Karpas-422 (cell line): Measurements from ENCODE around the gene ELAVL1. TPM values are rescaled to one million over a fixed set of nuclear protein-coding genes. Genes with fewer than 3 reads are reported as not detected.
"Not testable (repeated sequence)": the region's sequence is repeated elsewhere in the genome, so short reads cannot be mapped to it uniquely, and the experiment has no call there.

Experiments
- DNase-seq: peaks from one replicate; pipeline ENCODE4 v3.0.0-alpha.2; 2015
- H2AFZ ChIP-seq: fragments of 200-600 bp; sonication (generic); 2 replicates; pipeline ENCODE4 v1.6.1; 2014; ENCODE audit warnings: antibody characterized with exemption, low read length, mixed read lengths
- H3K27ac ChIP-seq: fragments of 200-600 bp; sonication (generic); 2 replicates; pipeline ENCODE4 v1.5.1; 2014; ENCODE audit warnings: mild to moderate bottlenecking, low read length, moderate library complexity
- H3K27me3 ChIP-seq: fragments of 200-600 bp; sonication (generic); 2 replicates; pipeline ENCODE4 v1.6.1; 2014; ENCODE audit warnings: low read length, mixed read lengths
- H3K36me3 ChIP-seq: fragments of 200-600 bp; sonication (generic); 2 replicates; pipeline ENCODE4 v1.6.1; 2014; ENCODE audit warnings: low read length, mixed read lengths; ENCODE audit not compliant: insufficient read depth
- H3K4me1 ChIP-seq: fragments of 200-600 bp; sonication (generic); 2 replicates; pipeline ENCODE4 v1.6.1; 2014; ENCODE audit warnings: mild to moderate bottlenecking, low read length, mixed read lengths
- H3K4me2 ChIP-seq: fragments of 200-600 bp; sonication (generic); 2 replicates; pipeline ENCODE4 v1.6.1; 2014; ENCODE audit warnings: low read length, low read depth, mild to moderate bottlenecking; ENCODE audit not compliant: poor library complexity, severe bottlenecking
- H3K4me3 ChIP-seq: fragments of 200-600 bp; sonication (generic); 2 replicates; pipeline ENCODE4 v1.5.1; 2014; ENCODE audit warnings: mild to moderate bottlenecking, antibody characterized with exemption, low read length, mixed read lengths
- H3K79me2 ChIP-seq: fragments of 200-600 bp; sonication (generic); 2 replicates; pipeline ENCODE4 v1.6.1; 2014; ENCODE audit warnings: mild to moderate bottlenecking, low read length, mixed read lengths
- H3K9ac ChIP-seq: fragments of 200-600 bp; sonication (generic); 2 replicates; pipeline ENCODE4 v1.6.0; 2014; ENCODE audit warnings: low read length
- H3K9me2 ChIP-seq: fragments of 200-600 bp; sonication (generic), shearing (Covaris generic); replicated peaks from 2 replicates; pipeline ENCODE4 v1.6.0; 2014; ENCODE audit warnings: mild to moderate bottlenecking, low read length, moderate library complexity; ENCODE audit not compliant: insufficient read depth
- H3K9me3 ChIP-seq: fragments of 300-700, 200-600 bp; sonication (generic); 2 replicates; pipeline ENCODE4 v1.6.1; 2014; ENCODE audit warnings: low read length, mixed read lengths
- H4K20me1 ChIP-seq: fragments of 200-600 bp; sonication (generic); 2 replicates; pipeline ENCODE4 v1.6.1; 2014; ENCODE audit warnings: mild to moderate bottlenecking, antibody characterized with exemption, low read length, low read depth; ENCODE audit not compliant: insufficient read depth
- total RNA-seq: library from RNA; depleted of rRNA; stranded (reverse); fragments of >200 nt; shearing (Covaris generic); gene quantifications from 2 replicates; pipeline ENCODE4 v1.2.3, GENCODE V29; 2014; ENCODE audit warnings: low replicate concordance

The ELAVL1 gene
- total RNA-seq, 1 experiment from 2014 or later: 50.0 TPM

- no peaks in the 10 kb centered on the region for H3K36me3 ChIP-seq
- no peak overlapping the region for H3K9ac ChIP-seq
- no peaks in the 10 kb centered on the region for H3K9me2 ChIP-seq
- H3K4me3 ChIP-seq: no peak overlapping the region
- H3K4me1 ChIP-seq: no peaks in the 10 kb centered on the region
- H4K20me1 ChIP-seq: no peaks in the 10 kb centered on the region
- H2AFZ ChIP-seq: no peak overlapping the region
- no peak for DNase-seq
- no peak overlapping the region for H3K4me2 ChIP-seq
- H3K9me3 ChIP-seq: no peaks in the 10 kb centered on the region
- H3K27ac ChIP-seq: no peak overlapping the region
- no peaks in the 10 kb centered on the region for H3K27me3 ChIP-seq
- no peaks in the 10 kb centered on the region for H3K79me2 ChIP-seq
Observed at GRCh38 chr19:8042900-8043299, 37.5 kb upstream of the ELAVL1 start.

- DNase-seq: no peak
- Histone ChIP-seq H3K4me3 (no peak overlapping the region), H4K20me1 (no peaks in the 10 kb centered on the region), H3K27ac (no peak overlapping the region), H3K27me3 (no peaks in the 10 kb centered on the region), H3K36me3 (no peaks in the 10 kb centered on the region), H3K9me2 (no peaks in the 10 kb centered on the region), H3K4me2 (no peak overlapping the region), H3K79me2 (no peaks in the 10 kb centered on the region), H3K9me3 (no peaks in the 10 kb centered on the region), H3K4me1 (no peaks in the 10 kb centered on the region), H2AFZ (no peak overlapping the region), H3K9ac (no peak overlapping the region)
Observed at GRCh38 chr19:8041531-8041931, 36.1 kb upstream of the ELAVL1 start.

GRCh38 chr19:8039231-8039630 lies 33.8 kb upstream of the ELAVL1 start:
- Histone ChIP-seq H3K79me2 (no peaks in the 10 kb centered on the region), H3K27ac (no peak overlapping the region), H3K36me3 (no peaks in the 10 kb centered on the region), H3K4me1 (no peaks in the 10 kb centered on the region), H3K4me3 (no peak overlapping the region), H4K20me1 (no peaks in the 10 kb centered on the region), H3K4me2 (no peak overlapping the region), H2AFZ (no peak overlapping the region), H3K9me2 (no peaks in the 10 kb centered on the region), H3K9me3 (no peaks in the 10 kb centered on the region), H3K27me3 (no peaks in the 10 kb centered on the region), H3K9ac (no peak overlapping the region)
- DNase-seq: no peak

GRCh38 chr19:8038815-8039214 lies 33.4 kb upstream of the ELAVL1 start:
- Histone ChIP-seq H2AFZ (no peak overlapping the region), H3K79me2 (no peaks in the 10 kb centered on the region)
- DNase-seq: no peak

GRCh38 chr19:8036434-8037099 lies 31.1 kb upstream of the ELAVL1 start:
- Histone ChIP-seq H3K4me3 (no peak overlapping the region), H3K36me3 (no peaks in the 10 kb centered on the region), H3K9ac (no peak overlapping the region), H3K9me3 (no peaks in the 10 kb centered on the region), H3K4me2 (no peak overlapping the region), H3K4me1 (no peaks in the 10 kb centered on the region), H3K27ac (no peak overlapping the region), H3K9me2 (no peaks in the 10 kb centered on the region), H4K20me1 (no peaks in the 10 kb centered on the region), H2AFZ (no peak overlapping the region), H3K27me3 (no peaks in the 10 kb centered on the region), H3K79me2 (no peaks in the 10 kb centered on the region)
- DNase-seq: no peak

More at GRCh38 chr19:8038815-8039214, 33.4 kb upstream of the ELAVL1 start:
- Histone ChIP-seq H3K4me3 (no peak overlapping the region), H4K20me1 (no peaks in the 10 kb centered on the region), H3K27ac (no peak overlapping the region), H3K4me1 (no peaks in the 10 kb centered on the region), H3K9me2 (no peaks in the 10 kb centered on the region), H3K9me3 (no peaks in the 10 kb centered on the region), H3K36me3 (no peaks in the 10 kb centered on the region), H3K27me3 (no peaks in the 10 kb centered on the region), H3K4me2 (no peak overlapping the region), H3K9ac (no peak overlapping the region)

GRCh38 chr19:8034178-8034525 lies 28.7 kb upstream of the ELAVL1 start:
- no peaks in the 10 kb centered on the region for H3K27me3 ChIP-seq
- no peak overlapping the region for H3K4me2 ChIP-seq
- no peak overlapping the region for H2AFZ ChIP-seq
- no peak overlapping the region for H3K27ac ChIP-seq
- no peaks in the 10 kb centered on the region for H3K79me2 ChIP-seq
- H4K20me1 ChIP-seq: no peaks in the 10 kb centered on the region
- no peak overlapping the region for H3K9ac ChIP-seq
- DNase-seq: no peak
- no peaks in the 10 kb centered on the region for H3K9me3 ChIP-seq
- H3K4me3 ChIP-seq: no peak overlapping the region
- H3K9me2 ChIP-seq: no peaks in the 10 kb centered on the region
- H3K36me3 ChIP-seq: no peaks in the 10 kb centered on the region
- H3K4me1 ChIP-seq: no peaks in the 10 kb centered on the region

GRCh38 chr19:8033287-8034177 lies 28.1 kb upstream of the ELAVL1 start:
- H3K9me2 ChIP-seq, H3K4me1 ChIP-seq, H3K4me2 ChIP-seq, DNase-seq, H3K27me3 ChIP-seq, H2AFZ ChIP-seq, H3K27ac ChIP-seq, H3K4me3 ChIP-seq, H4K20me1 ChIP-seq, H3K79me2 ChIP-seq, H3K36me3 ChIP-seq, H3K9ac ChIP-seq, H3K9me3 ChIP-seq: not testable (repeated sequence)

GRCh38 chr19:8030960-8031359 lies 25.5 kb upstream of the ELAVL1 start:
- Histone ChIP-seq H3K9ac (no peak overlapping the region), H3K27ac (no peak overlapping the region), H3K9me2 (no peaks in the 10 kb centered on the region), H3K9me3 (no peaks in the 10 kb centered on the region), H3K79me2 (no peaks in the 10 kb centered on the region), H3K4me1 (no peaks in the 10 kb centered on the region), H3K4me2 (no peak overlapping the region), H3K36me3 (no peaks in the 10 kb centered on the region), H3K27me3 (no peaks in the 10 kb centered on the region), H2AFZ (no peak overlapping the region), H4K20me1 (no peaks in the 10 kb centered on the region), H3K4me3 (no peak overlapping the region)
- DNase-seq: peak; percentile 30
